ENCODE measurements around the gene ANKRD40.

- TF ChIP-seq ZNF274 (IDR thresholded peaks at IDR 0.05; ENCODE audit: low read depth, low read length) = no peak
- TF ChIP-seq SUZ12 (IDR thresholded peaks at IDR 0.05; ENCODE audit: extremely low read depth, insufficient read depth, insufficient read length) = no peak
Observed at GRCh38 chr17:50710650-50711049, 2.9 kb upstream of the ANKRD40 start.
